Natural killer cell (primary cell): ENCODE measurements around the gene CHL1. TPM values are rescaled to one million over a fixed set of nuclear protein-coding genes. Genes with fewer than 3 reads are reported as not detected.

ENCODE experiments used
- ATAC-seq, 3 donors: fragments of 150-1000 bp in 2 of 3; fragments of 200-7000 bp in 1 of 3; cut with Tn5 transposase; 1 replicate in 1 of 3; 2 replicates in 2 of 3; pipeline ENCODE4 v1.10.0; 2021; ENCODE audit warnings: mild to moderate bottlenecking in 2 of 3, moderate library complexity in 2 of 3
- DNase-seq, 2 donors: peaks; one replicate each; pipeline versions ENCODE4 v3.0.0 to v3.0.0-alpha.2; 2013 to 2021; ENCODE audit warnings: mixed read lengths in 1 of 2
- H3K27ac ChIP-seq: one replicate; pipeline ENCODE4 v1.5.1; 2013; ENCODE audit warnings: mild to moderate bottlenecking, low read length
- H3K27me3 ChIP-seq: one replicate; pipeline ENCODE4 v1.6.1; 2013; ENCODE audit warnings: low read length; ENCODE audit not compliant: control insufficient read depth, insufficient read depth
- H3K36me3 ChIP-seq: one replicate; pipeline ENCODE4 v1.6.1; 2013; ENCODE audit warnings: low read length; ENCODE audit not compliant: control insufficient read depth, insufficient read depth
- H3K4me1 ChIP-seq: one replicate; pipeline ENCODE4 v1.6.1; 2013; ENCODE audit warnings: low read length; ENCODE audit not compliant: control insufficient read depth, insufficient read depth
- H3K4me3 ChIP-seq: one replicate; pipeline ENCODE4 v1.5.1; 2013; ENCODE audit warnings: low read length
- H3K9me3 ChIP-seq: one replicate; pipeline ENCODE4 v1.6.1; 2013; ENCODE audit warnings: low read length; ENCODE audit not compliant: control insufficient read depth, insufficient read depth
- H3K27ac Mint-ChIP-seq, 2 donors: one replicate each; pipeline ENCODE4 v1.8.0; 2022; ENCODE audit warnings: mild to moderate bottlenecking in 2 of 2, mixed read lengths in 2 of 2, moderate library complexity in 1 of 2
- H3K27me3 Mint-ChIP-seq, 2 donors: one replicate each; pipeline ENCODE4 v1.8.0; 2022; ENCODE audit warnings: low read depth in 2 of 2, mixed read lengths in 2 of 2
- H3K36me3 Mint-ChIP-seq: one replicate; pipeline ENCODE4 v1.8.0; 2022; ENCODE audit warnings: mixed read lengths
- H3K4me1 Mint-ChIP-seq, 2 donors: one replicate each; pipeline ENCODE4 v1.8.0; 2022; ENCODE audit warnings: mixed read lengths in 2 of 2
- H3K4me3 Mint-ChIP-seq: one replicate; pipeline ENCODE4 v1.8.0; 2022; ENCODE audit warnings: mild to moderate bottlenecking, moderate library complexity, mixed read lengths
- H3K9me3 Mint-ChIP-seq, 2 donors: one replicate each; pipeline ENCODE4 v1.8.0; 2022; ENCODE audit warnings: mixed read lengths in 2 of 2
- CTCF ChIP-seq: fragments of 200-600 bp; IDR thresholded peaks from one replicate; pipeline ENCODE4 v1.8.0; 2022; ENCODE audit warnings: antibody characterized with exemption
- WGBS: methylation state at CpG from one replicate; pipeline ENCODE4 v1.1.7; 2013; ENCODE audit warnings: missing lambda C conversion rate; ENCODE audit not compliant: insufficient coverage; 5-methylcytosine and 5-hydroxymethylcytosine counted together
- intact Hi-C: fragments of 100-400 bp; cut with micrococcal nuclease; formaldehyde crosslinking; loops from one replicate; pipeline ENCODE4 v1.14.2; 2022
- total RNA-seq, 4 donors: library from RNA; stranded (reverse); fragments of 120-200 nt in 1 of 4; gene quantifications; one replicate each; pipeline versions ENCODE4 v1.2.3 to v1.2.4, GENCODE V29; 2013 to 2022

CHL1 gene
- total RNA-seq, 3 donors from 2014 or later (not counting 1 experiment from before 2014, with no cell fraction given) = not detected

GRCh38 chr3:257826-258225 is 61.3 kb downstream of the CHL1 start:
- no peak overlapping the region for H3K4me3 ChIP-seq
- Mint-ChIP-seq H3K4me1 (no peaks in the 10 kb centered on the region), H3K9me3 (peaks cover 4 to 6% of the 10 kb centered on the region in 2 donors), H3K36me3 (no peaks in the 10 kb centered on the region), H3K27ac (no peak overlapping the region), H3K27me3 (no peaks in the 10 kb centered on the region), H3K4me3 (no peak overlapping the region)
- intact Hi-C loops = no loop called here
- H3K4me1 ChIP-seq = no peaks in the 10 kb centered on the region
- no peak for ATAC-seq
- WGBS = 89% methylated on average over 6 of the region's 6 CpGs
- DNase-seq = no peak
- no peak for TF ChIP-seq CTCF
- H3K27ac ChIP-seq = no peak overlapping the region
- H3K27me3 ChIP-seq = no peaks in the 10 kb centered on the region
- peaks cover 4% of the 10 kb centered on the region for H3K9me3 ChIP-seq
- no peaks in the 10 kb centered on the region for H3K36me3 ChIP-seq

- Histone ChIP-seq H3K4me1 (no peaks in the 10 kb centered on the region), H3K27ac (no peak overlapping the region), H3K9me3 (peaks cover 4% of the 10 kb centered on the region), H3K36me3 (no peaks in the 10 kb centered on the region), H3K4me3 (no peak overlapping the region), H3K27me3 (no peaks in the 10 kb centered on the region)
- H3K36me3 Mint-ChIP-seq = no peaks in the 10 kb centered on the region
- ATAC-seq (no peak), DNase-seq (no peak)
- H3K27ac Mint-ChIP-seq = no peak overlapping the region
- no CpG with 5 or more reads among the region's 2 CpGs for WGBS
- peaks cover 4 to 11% of the 10 kb centered on the region in 2 donors for H3K9me3 Mint-ChIP-seq
- no peak for TF ChIP-seq CTCF
- no peaks in the 10 kb centered on the region for H3K27me3 Mint-ChIP-seq
- intact Hi-C loops = no loop called here
- H3K4me1 Mint-ChIP-seq = no peaks in the 10 kb centered on the region
- no peak overlapping the region for H3K4me3 Mint-ChIP-seq
Observed at GRCh38 chr3:260898-261297, 64.3 kb downstream of the CHL1 start.

- H3K27me3 Mint-ChIP-seq = no peaks in the 10 kb centered on the region
- Histone ChIP-seq H3K36me3 (no peaks in the 10 kb centered on the region), H3K4me3 (no peak overlapping the region), H3K27me3 (no peaks in the 10 kb centered on the region), H3K9me3 (no peaks in the 10 kb centered on the region), H3K4me1 (no peaks in the 10 kb centered on the region), H3K27ac (no peak overlapping the region)
- H3K4me1 Mint-ChIP-seq = no peaks in the 10 kb centered on the region
- intact Hi-C loops = no loop called here
- H3K4me3 Mint-ChIP-seq = no peak overlapping the region
- TF ChIP-seq CTCF = no peak
- WGBS = 71% methylated on average over 1 of the region's 4 CpGs
- no peak overlapping the region for H3K27ac Mint-ChIP-seq
- no peaks in the 10 kb centered on the region for H3K36me3 Mint-ChIP-seq
- peaks cover 6 to 11% of the 10 kb centered on the region in 2 donors for H3K9me3 Mint-ChIP-seq
- no peak for ATAC-seq
- DNase-seq = no peak
Observed at GRCh38 chr3:263393-263792, 66.8 kb downstream of the CHL1 start.

- Mint-ChIP-seq H3K36me3 (peaks cover 9% of the 10 kb centered on the region), H3K27me3 (no peaks in the 10 kb centered on the region)
- H3K4me3 ChIP-seq = no peak overlapping the region
Observed at GRCh38 chr3:264394-265156, 68.0 kb downstream of the CHL1 start.

More at GRCh38 chr3:264394-265156, 68.0 kb downstream of the CHL1 start:
- no peak for TF ChIP-seq CTCF
- Mint-ChIP-seq H3K4me3 (no peak overlapping the region), H3K4me1 (no peaks in the 10 kb centered on the region), H3K9me3 (peaks cover 7 to 11% of the 10 kb centered on the region in 2 donors), H3K27ac (no peak overlapping the region)
- Histone ChIP-seq H3K27me3 (no peaks in the 10 kb centered on the region), H3K36me3 (no peaks in the 10 kb centered on the region), H3K27ac (no peak overlapping the region), H3K4me1 (no peaks in the 10 kb centered on the region), H3K9me3 (no peaks in the 10 kb centered on the region)
- DNase-seq = no peak
- WGBS = 93% methylated on average over 5 of the region's 9 CpGs
- ATAC-seq = no peak
- intact Hi-C loops = no loop called here
